PC-3 (cell line): ENCODE results near the gene PCYOX1L. TPM values are rescaled to one million over a fixed set of nuclear protein-coding genes. Genes with fewer than 3 reads are reported as not detected.

Experiments
- ATAC-seq: fragments of 200-7000 bp; cut with Tn5 transposase; 2 replicates; pipeline ENCODE4 v1.9.1; 2020; ENCODE audit warnings: mild to moderate bottlenecking, moderate library complexity
- BruUV-seq: library from RNA; stranded (reverse); fragments of 400-500 nt; replicated peaks from 2 replicates; lab custom pipeline; 2021; lab: Mats Ljungman, UMichigan
- CTCF ChIA-PET: fragments of 300-600 bp; sonication (Branson Sonifier 250); formaldehyde crosslinking; loops from one replicate; lab custom pipeline; 2022; ENCODE audit warnings: antibody characterized with exemption; lab: Charles Lee
- POLR2A ChIA-PET: fragments of 300-600 bp; sonication (Branson Sonifier 250); formaldehyde crosslinking; loops from one replicate; lab custom pipeline; 2022; ENCODE audit warnings: antibody characterized with exemption; ENCODE audit not compliant: unreplicated experiment; lab: Charles Lee
- DNase-seq: peaks from one replicate; pipeline ENCODE4 v3.0.0-alpha.2; 2015
- H2AFZ ChIP-seq: fragments of 300-600 bp; sonication (generic); 2 replicates; pipeline ENCODE4 v1.6.0; 2016; ENCODE audit warnings: antibody characterized with exemption, low read length
- H3F3A ChIP-seq: fragments of 300-600 bp; sonication (generic); one replicate; pipeline ENCODE4 v1.6.0; 2017; ENCODE audit warnings: antibody characterized with exemption, low read length, control low read depth, mild to moderate bottlenecking; ENCODE audit not compliant: unreplicated experiment
- H3K27ac ChIP-seq: fragments of 300-600 bp; sonication (generic); 2 replicates; pipeline ENCODE4 v1.5.1; 2016; ENCODE audit warnings: mild to moderate bottlenecking, low read length
- H3K27me3 ChIP-seq: fragments of 300-600 bp; sonication (generic); 2 replicates; pipeline ENCODE4 v1.6.1; 2016; ENCODE audit warnings: low read length, mixed read lengths
- H3K36me3 ChIP-seq: fragments of 300-600 bp; sonication (generic); 2 replicates; pipeline ENCODE4 v1.6.1; 2016; ENCODE audit warnings: low read depth, mixed run types, low read length, mixed read lengths
- H3K4me1 ChIP-seq: fragments of 300-600 bp; sonication (generic); 2 replicates; pipeline ENCODE4 v1.5.1; 2016; ENCODE audit warnings: low read length; ENCODE audit not compliant: insufficient read depth
- H3K4me2 ChIP-seq: fragments of 300-600 bp; sonication (generic); 2 replicates; pipeline ENCODE4 v1.6.0; 2016; ENCODE audit warnings: low read length
- H3K4me3 ChIP-seq: fragments of 300-600 bp; sonication (generic); 2 replicates; pipeline ENCODE4 v1.5.1; 2016; ENCODE audit warnings: mild to moderate bottlenecking, low read length, mixed read lengths
- H3K79me2 ChIP-seq: fragments of 300-600 bp; sonication (generic); 2 replicates; pipeline ENCODE4 v1.6.1; 2017; ENCODE audit warnings: low read length, mixed read lengths
- H3K9ac ChIP-seq: fragments of 300-600 bp; sonication (generic); 2 replicates; pipeline ENCODE4 v1.6.0; 2016; ENCODE audit warnings: mild to moderate bottlenecking, low read length
- H3K9me2 ChIP-seq: fragments of 300-600 bp; sonication (generic); replicated peaks from 2 replicates; pipeline ENCODE4 v1.6.1; 2016; ENCODE audit warnings: mixed run types, low read length, mixed read lengths
- H3K9me3 ChIP-seq: fragments of 300-600 bp; sonication (generic); 2 replicates; pipeline ENCODE4 v1.6.1; 2016; ENCODE audit warnings: low read length, mixed read lengths
- H4K20me1 ChIP-seq: fragments of 300-600 bp; sonication (generic); 2 replicates; pipeline ENCODE4 v1.6.1; 2016; ENCODE audit warnings: low read length, mixed read lengths
- CTCF ChIP-seq: fragments of 300-600 bp; sonication (generic); conservative IDR thresholded peaks from 2 replicates; pipeline ENCODE4 v1.5.1; 2017; ENCODE audit warnings: antibody characterized with exemption, low read depth, mild to moderate bottlenecking, low read length
- EZH2 ChIP-seq: fragments of 300-600 bp; sonication (generic); IDR thresholded peaks from one replicate; pipeline ENCODE4 v1.6.1; 2017; ENCODE audit warnings: antibody characterized with exemption, mild to moderate bottlenecking, low read length; ENCODE audit not compliant: unreplicated experiment
- EZH2phosphoT487 ChIP-seq: fragments of 300-600 bp; sonication (generic); IDR thresholded peaks from 2 replicates; pipeline ENCODE4 v1.6.1; 2018; ENCODE audit warnings: mild to moderate bottlenecking, antibody characterized with exemption, low read length, borderline replicate concordance
- intact Hi-C: fragments of 100-400 bp; cut with micrococcal nuclease; formaldehyde crosslinking; loops from 2 replicates; pipeline ENCODE4 v1.9.0; 2023
- total RNA-seq: library from RNA; depleted of rRNA; stranded (reverse); fragments of >200 nt; gene quantifications from 2 replicates; pipeline ENCODE4 v1.2.3, GENCODE V29; 2014

The PCYOX1L gene
- total RNA-seq, 1 experiment from 2014 or later: 12.8 TPM

- ChIA-PET POLR2A (interaction anchor here (0.6 kb wide), 1 partner anchor 37 kb away, joined by 5 read pairs; the partner anchor contains the start of gene PCYOX1L), CTCF (interaction anchor here (0.9 to 2.3 kb wide), 2 partner anchors 38 to 47 kb away, joined by 3 to 13 read pairs; no protein-coding TSS in a partner anchor)
- no peak overlapping the region for H3K27ac ChIP-seq
- DNase-seq (peak; percentile 79), ATAC-seq (peak; percentile 63)
- H3K4me1 ChIP-seq: peaks cover 10% of the 10 kb centered on the region
- no peaks in the 10 kb centered on the region for H3K9me3 ChIP-seq
- no peak for TF ChIP-seq CTCF
- no peak for TF ChIP-seq EZH2
- no peak for TF ChIP-seq EZH2phosphoT487
- H3K27me3 ChIP-seq: no peaks in the 10 kb centered on the region
- H2AFZ ChIP-seq: peak overlapping the region; percentile 32; the same call in 1 of the 2 replicates
- H3K4me3 ChIP-seq: no peak overlapping the region
- no peak overlapping the region for H3K4me2 ChIP-seq
- H4K20me1 ChIP-seq: no peaks in the 10 kb centered on the region
- H3K9ac ChIP-seq: no peak overlapping the region
- no peaks in the 10 kb centered on the region for H3K79me2 ChIP-seq
- no TSS peak for BruUV-seq
- no peaks in the 10 kb centered on the region for H3K9me2 ChIP-seq
- no peaks in the 10 kb centered on the region for H3K36me3 ChIP-seq
- intact Hi-C loops: loop anchor here (10.0 kb wide), 1 partner anchor 56 kb away; no protein-coding TSS in a partner anchor
- no peaks in the 10 kb centered on the region for H3F3A ChIP-seq
Observed at GRCh38 chr5:149320791-149321330, 37.0 kb upstream of the PCYOX1L start.

GRCh38 chr5:149322518-149322917 is 35.3 kb upstream of the PCYOX1L start:
- Histone ChIP-seq H2AFZ (no peak overlapping the region), H3K9me2 (no peaks in the 10 kb centered on the region), H3K9ac (no peak overlapping the region), H3F3A (no peaks in the 10 kb centered on the region), H3K4me3 (no peak overlapping the region), H3K27ac (no peak overlapping the region), H3K4me2 (no peak overlapping the region), H3K27me3 (no peaks in the 10 kb centered on the region), H3K79me2 (no peaks in the 10 kb centered on the region), H3K9me3 (no peaks in the 10 kb centered on the region), H3K4me1 (peaks cover 15% of the 10 kb centered on the region), H3K36me3 (no peaks in the 10 kb centered on the region), H4K20me1 (no peaks in the 10 kb centered on the region)
- no peak for TF ChIP-seq CTCF
- no peak for TF ChIP-seq EZH2
- no peak for TF ChIP-seq EZH2phosphoT487
- intact Hi-C loops: loop anchor here (10.0 kb wide), 1 partner anchor 58 kb away; no protein-coding TSS in a partner anchor
- POLR2A ChIA-PET: no interaction called here
- CTCF ChIA-PET: no interaction called here
- no peak for DNase-seq
- ATAC-seq: no peak
- no TSS peak for BruUV-seq

GRCh38 chr5:149323210-149323609 is 34.6 kb upstream of the PCYOX1L start:
- CTCF ChIA-PET: no interaction called here
- no peak overlapping the region for H3K27ac ChIP-seq

More at GRCh38 chr5:149323210-149323609, 34.6 kb upstream of the PCYOX1L start:
- Histone ChIP-seq H4K20me1 (no peaks in the 10 kb centered on the region), H3K4me3 (no peak overlapping the region), H3K4me1 (peaks cover 15% of the 10 kb centered on the region), H3K27me3 (no peaks in the 10 kb centered on the region), H3K36me3 (no peaks in the 10 kb centered on the region), H3K9me2 (no peaks in the 10 kb centered on the region), H3F3A (no peaks in the 10 kb centered on the region), H3K79me2 (no peaks in the 10 kb centered on the region), H2AFZ (no peak overlapping the region), H3K4me2 (no peak overlapping the region), H3K9me3 (no peaks in the 10 kb centered on the region), H3K9ac (no peak overlapping the region)
- intact Hi-C loops: loop anchor here (10.0 kb wide), 1 partner anchor 58 kb away; no protein-coding TSS in a partner anchor
- POLR2A ChIA-PET: no interaction called here
- DNase-seq: no peak
- no TSS peak for BruUV-seq
- TF ChIP-seq CTCF: no peak
- ATAC-seq: no peak
